Omental fat pad (tissue), 4 donors: ENCODE results near the gene SRSF12. TPM values are rescaled to one million over a fixed set of nuclear protein-coding genes. Genes with fewer than 3 reads are reported as not detected.

Experiments used
- ATAC-seq: fragments of 150-250 bp; one replicate; pipeline ENCODE4 v1.9.1; 2016; ENCODE audit warnings: mild to moderate bottlenecking, moderate library complexity; ENCODE audit not compliant: low FRiP score
- DNase-seq: peaks from one replicate; pipeline ENCODE4 v3.0.0-alpha.2; 2019; ENCODE audit warnings: low spot score
- CTCF ChIP-seq, 3 donors: fragments of 450-650 bp; IDR thresholded peaks; one replicate each; pipeline ENCODE4 v1.5.1; 2016 to 2017; ENCODE audit warnings: antibody characterized with exemption in 3 of 3, mild to moderate bottlenecking in 3 of 3, moderate library complexity in 2 of 3
- total RNA-seq, 4 donors: library from RNA; depleted of rRNA; stranded (reverse); fragments of >200 nt; gene quantifications; one replicate each; pipeline ENCODE4 v1.1.0, GENCODE V29; 2016

The SRSF12 gene
- total RNA-seq, 4 donors from 2014 or later, result 0.25 to 3.4 (median 3.2) TPM; not detected in 1

DNA sequence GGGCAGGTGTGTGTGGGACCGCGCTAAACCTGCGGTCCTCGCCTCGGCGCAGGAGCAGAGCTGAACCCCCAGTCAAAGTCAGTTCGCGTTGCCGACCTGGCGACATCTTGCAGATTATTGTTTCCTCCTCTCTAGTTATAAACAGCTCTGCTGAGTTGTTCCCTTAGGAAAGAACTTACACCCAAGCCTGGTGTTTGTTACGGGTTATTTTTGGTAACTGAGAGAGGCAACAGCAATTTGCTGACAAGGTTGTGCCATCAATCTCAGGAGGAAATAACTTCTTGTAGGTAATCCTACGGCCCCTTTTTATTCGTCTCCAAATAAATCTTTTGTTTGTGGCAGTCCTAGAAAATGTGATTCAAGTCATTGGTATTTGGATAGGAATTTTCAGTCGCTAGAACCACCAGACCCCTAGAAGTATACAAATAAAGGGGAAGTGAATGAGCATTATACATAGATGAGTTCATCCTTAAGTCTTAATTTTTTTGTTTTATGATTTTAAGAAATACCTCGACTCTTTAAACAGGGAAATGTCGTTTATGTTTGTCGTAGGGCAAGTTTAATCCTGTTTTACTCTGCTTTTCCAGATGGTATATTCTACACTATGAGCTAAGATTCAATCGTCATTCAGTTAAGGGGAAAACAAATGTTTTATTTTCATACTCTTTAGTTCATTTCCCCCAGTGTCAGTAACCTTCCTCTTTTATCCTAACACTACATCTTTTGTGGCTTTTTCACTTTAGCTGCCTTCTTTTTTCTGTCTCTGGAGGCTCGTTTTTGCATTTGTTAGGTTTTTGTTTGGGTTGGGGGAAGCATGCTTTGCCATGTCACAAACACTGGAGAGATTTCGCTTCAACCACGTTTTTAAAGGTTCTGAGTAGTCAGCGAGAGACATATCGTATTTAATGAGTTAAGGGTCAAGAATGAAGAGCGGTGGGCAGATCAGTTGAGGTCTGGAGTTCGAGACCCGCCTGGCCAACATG, 29.1 kb upstream of the SRSF12 start:
- no peak for TF ChIP-seq CTCF (IDR thresholded peaks at IDR 0.05)
- ATAC-seq (peak; percentile 43), DNase-seq (no peak)

DNA sequence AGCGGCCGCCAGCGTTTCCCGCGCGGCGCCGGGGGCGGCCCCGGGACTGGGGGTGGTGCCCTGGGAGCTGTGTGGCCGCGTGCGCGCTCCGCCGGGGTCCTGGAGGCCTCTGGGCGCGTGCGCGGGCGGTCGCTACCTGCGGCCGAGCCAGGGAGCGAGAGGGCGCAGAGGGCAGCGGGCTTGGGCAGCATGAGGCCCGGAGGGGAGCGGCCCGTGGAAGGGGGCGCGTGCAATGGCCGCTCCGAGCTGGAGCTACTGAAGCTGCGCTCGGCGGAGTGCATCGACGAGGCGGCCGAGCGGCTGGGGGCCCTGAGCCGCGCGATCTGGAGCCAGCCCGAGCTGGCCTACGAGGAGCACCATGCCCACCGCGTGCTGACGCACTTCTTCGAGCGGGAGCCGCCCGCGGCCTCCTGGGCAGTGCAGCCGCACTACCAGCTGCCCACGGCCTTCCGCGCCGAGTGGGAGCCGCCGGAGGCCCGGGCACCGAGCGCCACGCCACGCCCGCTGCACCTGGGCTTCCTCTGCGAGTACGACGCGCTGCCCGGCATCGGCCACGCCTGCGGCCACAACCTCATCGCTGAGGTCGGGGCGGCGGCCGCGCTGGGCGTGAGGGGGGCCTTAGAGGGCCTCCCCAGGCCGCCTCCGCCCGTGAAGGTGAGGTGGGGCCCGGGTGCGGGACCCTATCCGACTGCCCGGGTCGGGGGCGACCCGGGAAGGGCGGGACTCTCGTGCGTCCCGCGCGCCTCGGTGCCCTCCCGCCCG, 28.3 kb upstream of the SRSF12 start, which contains the start of gene PM20D2:
Gene PM20D2, plus strand, starts transcription at position 100 of the 762 bp plus-strand sequence. Its CDS starts 90 bp downstream, at position 190.
- TF ChIP-seq CTCF (IDR thresholded peaks at IDR 0.05), result no peak
- ATAC-seq (peak; percentile 89), DNase-seq (no peak)

DNA sequence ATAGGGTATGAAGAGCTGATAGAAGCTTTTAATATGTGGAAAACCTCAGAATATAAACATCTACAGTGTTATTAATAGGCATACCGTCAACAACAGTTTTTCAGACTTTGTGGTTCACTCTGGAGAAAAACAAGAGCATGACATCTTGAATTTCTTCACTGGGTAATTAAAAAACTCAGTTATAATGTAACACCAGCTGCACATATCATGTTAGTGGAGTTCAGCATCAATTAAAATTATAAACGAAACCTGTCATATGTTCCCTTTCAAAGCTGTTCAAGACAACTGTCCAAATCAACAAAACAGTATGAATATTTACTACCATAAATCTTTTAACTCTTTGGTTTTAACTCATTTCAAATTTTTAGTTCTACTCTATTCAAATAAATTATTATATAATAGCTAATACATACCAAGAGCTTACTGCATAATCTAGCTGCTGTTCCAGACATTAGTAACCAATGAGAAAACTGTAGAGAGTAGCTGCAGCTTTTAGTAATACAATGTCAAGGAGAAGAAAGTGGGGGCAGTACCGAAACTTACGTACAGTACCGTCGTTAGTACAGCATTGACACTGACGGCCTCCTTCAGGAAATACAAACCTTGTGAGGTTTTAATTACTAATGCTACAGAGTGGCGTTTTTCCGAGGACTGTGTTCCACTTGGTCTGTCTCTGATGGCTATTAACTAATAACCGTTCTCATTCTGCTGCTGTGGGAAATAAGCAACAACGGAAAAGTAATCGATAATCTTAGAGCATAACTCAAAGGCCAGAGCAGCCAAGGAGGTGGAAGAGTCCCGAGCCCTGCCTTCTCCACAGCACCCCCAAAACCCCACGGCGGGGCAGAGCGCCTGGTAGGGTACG, 27.5 kb upstream of the SRSF12 start:
- DNase-seq (no peak), ATAC-seq (peak; percentile 63)
- TF ChIP-seq CTCF (IDR thresholded peaks at IDR 0.05), result no peak

- no peak for DNase-seq
- ATAC-seq, result no peak
- no peak for TF ChIP-seq CTCF (IDR thresholded peaks at IDR 0.05)
These were observed 26.6 kb upstream of the SRSF12 start for GRCh38 chr6:89144354-89144906.

DNA sequence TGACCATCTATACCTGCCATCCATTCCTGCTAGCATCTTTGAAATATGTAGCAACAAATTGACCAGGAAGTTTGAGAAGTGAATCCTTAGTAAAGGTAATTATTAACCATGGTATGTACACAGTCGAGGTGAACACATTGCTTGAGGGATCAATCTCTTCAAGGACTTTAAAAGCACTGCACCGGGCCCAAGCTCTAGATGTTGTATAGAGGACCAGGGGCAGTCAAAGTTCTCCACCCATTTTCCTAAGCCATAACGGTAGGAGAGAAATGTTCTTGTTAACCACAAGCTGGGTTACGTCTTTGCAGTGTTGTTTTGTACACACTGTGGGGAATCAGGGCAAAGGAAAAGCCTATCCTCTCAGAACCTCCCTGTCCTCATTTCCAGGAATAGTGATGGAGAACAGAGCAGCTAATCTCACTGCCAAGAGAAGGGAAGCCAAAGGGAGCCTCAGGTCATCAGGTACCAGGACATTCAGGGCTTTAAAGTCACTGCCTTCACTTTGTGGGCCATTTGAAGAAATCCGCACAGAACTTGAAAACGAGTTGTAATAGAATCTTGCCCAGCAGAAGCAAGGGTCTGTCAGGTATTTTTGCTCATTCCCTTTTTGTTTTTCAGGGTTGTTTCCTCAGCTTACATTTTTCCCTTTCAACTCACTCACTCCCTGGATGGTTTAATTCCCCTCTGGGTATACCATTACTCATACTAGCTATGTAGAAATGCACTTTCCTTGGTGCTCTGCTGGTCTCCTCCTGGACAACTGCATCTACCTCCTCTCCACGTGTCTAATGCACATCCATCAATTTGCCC, 22.7 kb upstream of the SRSF12 start:
- ATAC-seq (no peak), DNase-seq (no peak)
- TF ChIP-seq CTCF (IDR thresholded peaks at IDR 0.05), result no peak
